K562 treated with DMSO at 1 percent for 4 hours (cell line): Measurements from ENCODE around the gene ELL. TPM values are rescaled to one million over a fixed set of nuclear protein-coding genes. Genes with fewer than 3 reads are reported as not detected.

Experiments used
- total RNA-seq: library from RNA; unstranded; fragments of 300-600 nt; gene quantifications from 2 replicates; pipeline ENCODE4 v1.2.3, GENCODE V29; 2022; ENCODE audit not compliant: insufficient read depth

Gene ELL
- total RNA-seq, result 10.4 and 11.2 TPM in 2 replicates

DNA sequence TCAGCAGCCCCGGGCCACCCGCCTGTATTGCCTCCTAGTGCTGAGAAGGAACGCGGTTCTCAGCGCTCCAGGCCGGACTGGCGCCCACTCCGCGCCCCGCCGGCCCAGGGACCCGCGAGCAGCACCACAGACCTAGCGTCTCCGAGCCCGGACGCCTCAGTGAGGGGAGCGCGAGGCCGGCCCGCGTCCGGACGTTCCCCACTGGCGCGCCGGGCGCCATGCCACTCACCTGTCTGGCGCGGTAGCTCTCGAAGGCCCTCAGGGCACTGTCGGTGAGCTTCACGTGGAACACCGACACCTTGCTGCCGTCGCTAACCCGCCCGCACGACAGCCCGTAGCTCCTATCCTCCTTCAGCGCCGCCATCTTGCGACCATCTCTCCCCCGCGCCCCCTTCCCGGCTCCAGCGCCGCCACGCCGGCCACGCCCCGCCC lies at the start of gene ELL:
Gene ELL (minus strand): TSS at position 379 of the 432 bp plus-strand sequence. CDS start 15 bp downstream, at position 364.

DNA sequence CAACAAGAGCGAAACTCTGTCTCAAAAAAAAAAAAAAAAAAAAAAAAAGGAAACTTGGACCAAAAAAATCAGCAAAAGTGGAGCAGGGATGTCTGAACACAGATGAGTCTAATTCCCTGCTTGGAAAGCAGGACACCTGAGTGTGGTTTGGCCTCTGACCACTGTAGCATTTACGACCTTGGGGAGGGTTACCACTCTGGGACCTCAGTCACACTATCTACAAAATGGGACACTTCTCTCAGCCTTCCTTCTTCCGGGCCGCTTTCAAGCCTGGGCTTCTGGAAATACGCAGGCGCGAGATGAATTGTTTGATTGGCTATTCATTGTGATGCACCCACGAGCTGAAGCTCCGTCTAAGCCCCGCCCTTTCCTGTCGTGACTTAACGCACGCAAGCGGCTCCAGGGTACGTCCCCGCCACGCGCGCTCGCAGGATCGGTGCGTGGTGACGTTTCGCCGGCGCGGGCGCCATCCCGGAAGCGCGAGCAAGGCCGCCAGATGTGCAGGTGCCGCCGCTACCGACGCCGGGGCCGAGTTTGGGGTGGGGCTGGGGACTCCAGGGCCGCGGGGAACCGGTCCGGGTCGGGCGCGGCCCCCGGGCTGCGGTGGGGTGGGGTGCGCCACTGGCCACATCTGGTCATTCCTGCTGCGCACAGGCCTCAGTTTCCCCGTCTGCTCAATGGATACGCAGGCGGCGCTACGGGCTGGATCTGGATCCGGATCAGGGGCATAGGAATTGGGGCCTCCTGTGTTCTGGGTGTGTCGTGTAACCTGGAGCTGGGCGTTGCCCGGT lies 35.7 kb upstream of the ELL start, which contains the start of gene KXD1:
Gene KXD1 (plus strand): TSS at position 460 of the 791 bp plus-strand sequence. CDS start 4,187 bp downstream, outside the sequence.

DNA sequence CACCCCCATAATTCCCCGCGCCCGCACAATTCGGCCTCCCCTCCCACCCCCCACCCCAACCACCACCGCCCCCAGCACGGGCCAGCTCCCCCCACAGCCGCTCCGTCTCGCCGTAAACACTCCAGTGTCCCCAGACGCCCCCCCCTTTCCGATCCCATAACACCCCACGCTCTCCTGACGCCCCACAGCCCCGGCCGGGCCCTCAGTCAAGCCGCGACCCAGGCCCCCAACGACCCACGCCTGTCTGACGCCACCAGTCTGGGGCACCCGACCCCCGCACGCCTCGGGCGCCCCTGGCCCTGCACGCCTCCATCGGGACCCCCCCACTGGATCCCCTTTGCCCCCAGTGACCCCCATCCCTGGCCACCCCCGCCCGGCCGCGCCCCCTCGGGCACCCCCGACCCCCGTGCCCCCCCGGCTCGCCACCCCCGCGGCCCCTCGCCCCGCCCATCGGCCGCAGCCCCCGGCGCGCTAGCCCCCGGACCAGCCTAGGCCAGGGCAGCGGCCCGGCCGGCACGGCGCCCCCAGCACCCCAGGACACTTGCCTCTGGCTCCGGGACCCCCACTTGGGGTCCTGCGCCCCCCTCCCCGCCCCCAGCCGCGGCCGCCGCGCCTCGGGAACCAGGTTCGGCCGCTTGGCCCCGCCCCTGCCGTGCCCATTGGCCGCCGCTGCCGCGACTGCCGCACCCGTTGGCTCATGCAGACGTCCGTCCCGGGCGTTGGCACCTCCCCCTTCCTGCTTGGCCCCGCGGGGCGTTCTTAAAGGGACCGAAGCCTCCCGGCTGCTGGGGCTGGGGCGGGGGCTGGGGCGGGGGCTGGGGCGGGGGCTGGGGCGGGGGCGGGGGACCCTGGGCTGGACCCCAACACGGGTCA lies 21.3 kb upstream of the ELL start, which contains the start of gene FKBP8:
Gene FKBP8 (minus strand): TSS at position 633 of the 873 bp plus-strand sequence. CDS start 1,603 bp downstream, outside the sequence.

DNA sequence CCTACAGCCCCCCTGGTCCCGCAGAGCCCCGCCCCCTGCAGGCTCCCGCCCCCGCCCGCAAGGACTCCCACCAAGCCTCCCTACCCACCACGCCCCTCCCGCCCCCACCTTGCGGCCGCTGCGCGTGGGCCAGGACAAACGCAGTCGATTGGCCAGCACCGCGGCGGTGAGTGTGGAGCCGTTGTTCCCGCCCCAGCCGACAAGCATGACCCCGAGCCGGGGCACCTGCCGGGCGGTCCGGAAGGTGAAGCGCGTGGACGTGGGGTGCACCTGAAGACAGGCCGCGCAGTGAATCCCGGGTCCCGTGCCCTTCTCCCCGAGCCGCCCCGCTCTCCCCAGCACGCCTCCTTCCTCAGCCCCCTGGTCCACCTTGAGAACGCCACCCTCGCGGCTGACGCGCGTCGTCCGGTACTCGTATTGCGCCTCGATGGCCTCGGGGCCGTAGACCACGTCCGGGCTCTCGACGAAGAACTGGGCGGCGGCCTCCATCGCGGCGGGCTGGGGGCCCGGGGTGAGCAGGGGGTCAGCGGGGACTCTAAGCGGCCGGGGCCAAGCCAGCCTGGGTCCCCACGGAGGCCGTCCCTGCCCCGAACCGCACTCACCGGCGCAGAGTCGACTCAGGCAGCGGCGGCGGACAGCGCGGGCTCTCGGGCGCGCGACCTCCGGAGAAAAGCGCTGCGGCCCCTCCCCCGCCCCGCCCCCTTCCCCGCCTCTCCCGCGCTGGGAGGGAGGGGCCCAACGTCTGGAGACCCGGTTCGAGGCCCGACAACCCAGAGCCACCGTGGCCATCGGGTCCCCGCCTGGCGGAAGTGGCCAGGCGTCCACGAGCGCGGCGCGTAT lies 84.2 kb downstream of the ELL start, which contains the start of gene ISYNA1:
Gene ISYNA1 (minus strand): TSS at position 643 of the 840 bp plus-strand sequence. CDS start 154 bp downstream, at position 489.

DNA sequence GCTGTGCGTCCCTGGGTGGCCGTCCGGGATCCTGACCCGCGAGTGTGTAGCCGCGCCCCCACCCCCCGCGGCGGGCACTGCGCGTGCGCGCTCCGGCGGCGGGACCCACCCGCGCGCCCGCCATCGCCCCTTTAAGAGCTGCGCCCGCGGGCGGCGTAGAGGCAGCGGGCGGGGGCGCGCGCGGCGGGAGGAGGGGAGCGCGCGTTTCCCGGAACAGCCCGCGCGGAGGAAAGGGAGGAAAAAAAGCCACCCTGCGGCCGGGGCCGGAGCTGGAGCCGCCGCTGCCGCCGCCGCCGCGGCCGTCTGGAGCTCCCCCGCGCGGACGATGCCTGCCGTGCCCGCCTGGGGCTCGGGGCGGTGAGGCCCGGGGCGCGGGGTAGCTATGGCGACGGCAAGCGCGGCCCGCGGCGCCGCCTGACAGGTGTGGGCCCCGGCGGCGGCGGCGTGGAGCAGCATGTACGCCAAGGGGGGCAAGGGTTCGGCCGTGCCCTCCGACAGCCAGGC lies 102.6 kb downstream of the ELL start, which contains the start of gene SSBP4:
Gene SSBP4 (plus strand): TSS at position 204 of the 504 bp plus-strand sequence. CDS start 251 bp downstream, at position 455.

DNA sequence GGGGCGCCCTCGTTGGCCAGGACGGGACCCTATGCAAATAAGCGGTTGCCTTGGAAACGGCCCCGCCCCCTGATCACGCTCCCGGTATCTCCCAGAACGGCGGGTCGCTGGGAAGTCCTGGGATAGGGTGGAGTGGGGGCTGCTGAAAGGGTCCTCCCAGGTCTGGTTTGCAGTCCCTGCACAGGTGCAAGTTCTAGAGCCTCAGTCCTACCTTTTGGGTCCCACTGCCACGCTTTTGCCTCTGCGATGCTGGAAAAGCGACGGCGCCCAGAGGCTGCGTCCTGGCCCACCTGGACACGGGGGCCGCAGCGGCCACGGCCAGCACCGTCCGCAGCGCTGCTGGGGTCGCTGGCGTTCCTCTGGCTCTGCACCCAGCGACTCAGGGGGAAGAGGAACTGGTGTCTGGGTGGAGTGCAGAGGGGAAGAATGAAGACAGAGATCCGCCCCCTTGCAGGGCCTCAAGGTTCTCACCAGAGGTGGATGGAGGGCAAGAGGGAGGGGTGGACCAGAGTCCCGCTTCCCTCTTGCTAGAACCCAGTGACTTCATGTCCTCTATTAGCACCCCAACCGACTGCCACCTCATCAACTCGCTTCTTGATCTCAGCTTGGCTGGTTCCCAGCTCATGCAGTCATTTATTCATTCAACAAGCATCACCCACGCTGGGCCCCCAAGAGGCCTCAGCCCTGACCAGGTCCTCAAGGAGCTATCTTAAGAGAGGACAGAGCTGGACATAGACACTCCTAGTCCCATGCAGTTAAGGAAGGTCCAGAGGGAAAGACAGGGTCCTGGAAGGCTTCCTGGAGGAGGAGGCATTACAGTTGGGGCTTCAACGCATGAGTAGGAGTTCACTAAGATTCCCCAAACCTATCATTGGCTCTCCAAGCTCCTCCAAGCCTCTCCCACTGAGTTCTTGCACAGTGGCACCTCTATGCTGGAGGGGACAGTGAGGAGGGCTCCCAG lies 124.3 kb downstream of the ELL start, which contains the start of gene LRRC25:
Gene LRRC25 (minus strand): TSS at position 381 of the 961 bp plus-strand sequence. CDS start 659 bp downstream, outside the sequence.

Other genes with a start within 250 kb of the ELL start
- gene IQCN, start 247.6 kb downstream of the ELL start, total RNA-seq, result 2.2 and 4.1 TPM in 2 replicates
- gene JUND, start 240.4 kb downstream of the ELL start, total RNA-seq, result 156 and 226 TPM in 2 replicates
- 297 and 319 TPM in 2 replicates for gene LSM4, start 199.0 kb downstream of the ELL start, total RNA-seq
- gene PGPEP1, start 181.5 kb downstream of the ELL start, total RNA-seq, result 17.2 and 26.4 TPM in 2 replicates
- gene GDF15, start 135.9 kb downstream of the ELL start, total RNA-seq, result 320 and 331 TPM in 2 replicates
- 0.41 and 1.0 TPM in 2 replicates for gene LRRC25, start 124.4 kb downstream of the ELL start, total RNA-seq
- 102 and 118 TPM in 2 replicates for gene SSBP4, start 102.7 kb downstream of the ELL start, total RNA-seq
- gene ISYNA1, start 83.9 kb downstream of the ELL start, total RNA-seq, result 348 and 429 TPM in 2 replicates
- gene FKBP8, start 21.5 kb upstream of the ELL start, total RNA-seq, result 338 and 375 TPM in 2 replicates
- gene KXD1, start 35.8 kb upstream of the ELL start, total RNA-seq, result 151 and 162 TPM in 2 replicates
- gene UBA52, start 49.8 kb upstream of the ELL start, total RNA-seq, result 2,638 and 2,847 TPM in 2 replicates
- gene REX1BD, start 66.7 kb upstream of the ELL start, total RNA-seq, result 80.6 and 108 TPM in 2 replicates
- gene CRLF1, start 84.7 kb upstream of the ELL start, total RNA-seq, result 4.2 TPM in 1 of 2 replicates, not detected in the other
- gene TMEM59L, start 90.8 kb upstream of the ELL start, total RNA-seq, result 0.41 TPM in 1 of 2 replicates, not detected in the other
- gene KLHL26, start 115.0 kb upstream of the ELL start, total RNA-seq, result 10.1 and 13.3 TPM in 2 replicates
- gene CRTC1, start 161.6 kb upstream of the ELL start, total RNA-seq, result 11.7 and 13.6 TPM in 2 replicates